ENCODE results near the gene SESN2. TPM values are rescaled to one million over a fixed set of nuclear protein-coding genes. Genes with fewer than 3 reads are reported as not detected.

Gene SESN2
- total and polyA plus RNA-seq, 4 donors: 5.5 to 13.0 (median 10.7) TPM

GRCh38 chr1:28273216-28273860 lies 14.0 kb downstream of the SESN2 start:
- no peak overlapping the region for H3K4me3 ChIP-seq (ENCODE audit: low read depth in 1 of 3, low read length in 3 of 3)
- DNase-seq (ENCODE audit: low spot score): no peak
- TF ChIP-seq FOXA2 (IDR thresholded peaks at IDR 0.05) (no peak), TAF1 (conservative IDR thresholded peaks at IDR 0.05) (no peak), SP1 (IDR thresholded peaks at IDR 0.05) (no peak), HNF4A (conservative IDR thresholded peaks at IDR 0.05) (no peak), ATF3 (IDR thresholded peaks at IDR 0.05) (no peak), RAD21 (IDR thresholded peaks at IDR 0.05) (no peak), RXRA (IDR thresholded peaks at IDR 0.05) (no peak), HNF4G (IDR thresholded peaks at IDR 0.05) (no peak), REST (IDR thresholded peaks at IDR 0.05) (no peak), YY1 (IDR thresholded peaks at IDR 0.05) (no peak), EGR1 (IDR thresholded peaks at IDR 0.05; ENCODE audit: low read depth in 2 of 2) (no peak)
- peaks cover 6 to 17% (median 13%) of the 10 kb centered on the region in 4 donors for H3K4me1 ChIP-seq (ENCODE audit: control insufficient read depth in 4 of 4, insufficient read depth in 4 of 4, low read length in 3 of 4)
- H3K9ac ChIP-seq (ENCODE audit: low read depth in 1 of 2, low read length in 2 of 2): no peak overlapping the region
- H3K27me3 ChIP-seq (ENCODE audit: control insufficient read depth in 4 of 4, insufficient read depth in 4 of 4, low read length in 3 of 4): no peaks in the 10 kb centered on the region
- H3K9me3 ChIP-seq (ENCODE audit: control insufficient read depth in 4 of 4, low read length in 3 of 4): no peaks in the 10 kb centered on the region
- WGBS: 93% methylated on average over 17 of the region's 17 CpGs
- H3K27ac ChIP-seq (ENCODE audit: low read depth in 1 of 2, low read length in 2 of 2): no peak overlapping the region
- H3K36me3 ChIP-seq (ENCODE audit: control insufficient read depth in 4 of 4, insufficient read depth in 3 of 4, low read depth in 1 of 4, low read length in 3 of 4): peaks cover 16 to 51% (median 34%) of the 10 kb centered on the region in 4 donors

DNA sequence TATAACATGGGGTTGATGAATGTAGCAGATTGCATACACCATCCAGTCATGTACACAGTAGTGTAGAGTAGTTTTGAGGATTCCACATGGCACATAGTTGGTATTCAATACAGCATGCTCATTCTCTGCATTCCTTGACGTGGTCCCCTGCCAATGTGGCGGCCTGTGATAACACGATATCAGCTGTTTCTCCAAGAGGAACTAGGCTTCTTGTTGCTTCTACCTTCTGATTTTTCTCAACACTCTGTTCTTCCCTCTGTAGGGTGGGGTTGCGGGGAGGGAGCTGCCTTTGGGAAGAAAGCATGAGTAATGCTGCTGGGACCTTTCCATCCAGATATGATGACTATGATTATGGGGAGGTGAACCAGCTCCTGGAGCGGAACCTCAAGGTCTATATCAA lies 19.4 kb downstream of the SESN2 start:
- DNase-seq (ENCODE audit: low spot score): no peak
- Histone ChIP-seq H3K36me3 (ENCODE audit: control insufficient read depth in 4 of 4, insufficient read depth in 3 of 4, low read depth in 1 of 4, low read length in 3 of 4) (peaks cover 14 to 42% (median 32%) of the 10 kb centered on the region in 4 donors), H3K27me3 (ENCODE audit: control insufficient read depth in 4 of 4, insufficient read depth in 4 of 4, low read length in 3 of 4) (no peaks in the 10 kb centered on the region), H3K9ac (ENCODE audit: low read depth in 1 of 2, low read length in 2 of 2) (no peak overlapping the region), H3K4me3 (ENCODE audit: low read depth in 1 of 3, low read length in 3 of 3) (no peak overlapping the region), H3K9me3 (ENCODE audit: control insufficient read depth in 4 of 4, low read length in 3 of 4) (no peaks in the 10 kb centered on the region), H3K27ac (ENCODE audit: low read depth in 1 of 2, low read length in 2 of 2) (no peak overlapping the region), H3K4me1 (ENCODE audit: control insufficient read depth in 4 of 4, insufficient read depth in 4 of 4, low read length in 3 of 4) (peaks cover 17 to 40% (median 36%) of the 10 kb centered on the region in 4 donors)
- WGBS: 98% methylated on average over 5 of the region's 5 CpGs
- no peak for TF ChIP-seq RXRA (IDR thresholded peaks at IDR 0.05)
- no peak for TF ChIP-seq RAD21 (IDR thresholded peaks at IDR 0.05)
- TF ChIP-seq HNF4G (IDR thresholded peaks at IDR 0.05): no peak
- TF ChIP-seq ATF3 (IDR thresholded peaks at IDR 0.05): no peak
- no peak for TF ChIP-seq SP1 (IDR thresholded peaks at IDR 0.05)
- no peak for TF ChIP-seq ZBTB33 (IDR thresholded peaks at IDR 0.05)
- no peak for TF ChIP-seq GABPA (IDR thresholded peaks at IDR 0.05 in 1 of 2, conservative IDR thresholded peaks at IDR 0.05 in 1 of 2)
- no peak for TF ChIP-seq JUND (IDR thresholded peaks at IDR 0.05)
- no peak for TF ChIP-seq CTCF (IDR thresholded peaks at IDR 0.05; ENCODE audit: low read depth, low read length, missing input control)
- TF ChIP-seq YY1 (IDR thresholded peaks at IDR 0.05): no peak
- no peak for TF ChIP-seq TAF1 (conservative IDR thresholded peaks at IDR 0.05)
- no peak for TF ChIP-seq FOXA1 (IDR thresholded peaks at IDR 0.05)
- TF ChIP-seq MAX (IDR thresholded peaks at IDR 0.05): no peak
- no peak for TF ChIP-seq FOXA2 (IDR thresholded peaks at IDR 0.05)
- no peak for TF ChIP-seq NR2F2 (IDR thresholded peaks at IDR 0.05)
- no peak for TF ChIP-seq REST (IDR thresholded peaks at IDR 0.05)
- TF ChIP-seq HNF4A (conservative IDR thresholded peaks at IDR 0.05): no peak
- no peak for TF ChIP-seq EGR1 (IDR thresholded peaks at IDR 0.05; ENCODE audit: low read depth in 2 of 2)

Measured in liver (tissue), 9 donors.